IPS DF 4.7 (cell line): ENCODE results near the gene IL1RL2.

ENCODE experiments used
- DNase-seq: peaks from one replicate; pipeline ENCODE4 v3.0.0-alpha.2; 2013; ENCODE audit warnings: low spot score; ENCODE audit errors: extremely low read depth

IL1RL2 gene

DNA sequence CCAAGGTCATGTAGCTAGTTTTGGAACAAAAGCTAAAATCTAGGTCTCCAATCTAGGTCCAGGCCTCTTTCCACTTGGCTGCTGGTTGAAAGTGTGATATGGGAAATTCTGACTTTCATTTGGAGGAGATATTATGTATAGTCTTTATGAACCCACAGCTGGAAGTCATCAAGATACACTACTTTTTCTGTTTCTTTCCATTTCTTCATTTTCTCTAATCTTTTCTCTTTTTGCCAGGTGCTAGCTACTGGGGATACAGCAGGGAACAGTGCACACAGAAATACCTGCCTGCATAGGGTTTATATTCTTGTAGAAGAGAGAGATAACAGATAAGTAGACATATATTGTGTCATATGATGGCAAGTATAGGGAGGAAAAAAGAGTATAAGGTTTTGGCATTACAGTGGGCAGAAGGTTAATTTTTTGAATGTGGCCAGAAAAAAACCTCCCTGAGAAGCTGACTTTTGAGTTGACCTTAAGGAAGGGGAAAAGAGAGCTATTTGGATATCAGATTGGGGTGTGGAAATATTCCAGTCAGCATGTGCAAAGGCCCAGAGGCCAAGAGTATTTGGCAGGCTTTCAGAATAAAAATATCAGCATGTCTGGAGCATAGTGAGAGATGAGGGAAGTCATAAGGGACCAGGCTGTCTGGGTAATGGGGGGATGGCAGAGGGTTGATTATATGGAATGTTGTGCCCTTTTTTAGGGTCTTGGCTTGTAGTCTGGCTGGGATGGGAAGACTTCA, 28.6 kb upstream of the IL1RL2 start:
- no peak for DNase-seq

DNA sequence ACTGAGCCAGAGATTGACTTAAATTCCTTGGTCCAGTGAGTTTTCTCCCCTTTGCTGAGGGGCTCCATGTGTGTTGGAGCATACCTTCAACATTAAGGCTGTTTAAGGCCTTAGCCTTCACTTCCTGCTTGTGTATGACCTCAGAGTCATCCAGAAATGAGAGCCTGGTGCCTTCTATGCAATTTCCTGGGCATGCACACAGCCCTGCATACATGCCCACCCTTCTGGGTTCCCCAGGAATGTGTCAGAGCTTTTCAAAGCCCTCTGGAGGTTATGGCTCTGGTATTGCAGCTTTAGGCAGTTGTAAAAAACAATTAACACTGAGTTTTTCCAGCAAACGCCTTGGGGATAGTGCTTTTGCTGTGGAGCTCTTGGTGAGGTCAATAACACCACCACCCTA, 27.5 kb upstream of the IL1RL2 start:
- no peak for DNase-seq

DNA sequence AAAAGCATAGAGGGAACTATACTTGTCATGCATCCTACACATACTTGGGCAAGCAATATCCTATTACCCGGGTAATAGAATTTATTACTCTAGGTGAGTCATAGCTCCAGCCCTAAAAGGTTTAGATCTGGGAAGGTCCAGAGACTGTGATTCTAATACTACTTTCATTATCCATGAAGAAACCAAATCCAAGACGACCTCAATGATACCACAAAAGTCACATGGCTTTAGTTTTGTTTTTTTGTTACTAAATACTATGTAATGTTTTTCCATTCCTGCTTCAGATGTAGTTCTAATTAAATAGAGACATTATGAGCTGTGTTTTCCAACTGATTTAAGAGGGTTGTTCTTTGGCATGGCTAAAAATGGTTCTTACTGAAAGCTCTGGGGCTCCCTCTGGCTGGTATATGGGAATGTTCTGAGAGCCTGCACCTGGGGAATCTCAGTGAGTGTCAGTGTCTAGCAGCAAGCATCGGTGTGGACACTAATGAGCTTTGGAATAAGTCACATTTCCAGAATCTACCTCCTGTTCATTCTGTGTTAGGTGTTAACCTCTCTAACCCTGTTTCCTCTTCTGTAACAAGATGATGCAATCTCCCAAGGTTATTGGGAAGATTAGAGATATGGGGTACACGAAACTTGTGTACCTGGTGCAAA, 20.5 kb upstream of the IL1RL2 start:
- DNase-seq, result no peak

DNA sequence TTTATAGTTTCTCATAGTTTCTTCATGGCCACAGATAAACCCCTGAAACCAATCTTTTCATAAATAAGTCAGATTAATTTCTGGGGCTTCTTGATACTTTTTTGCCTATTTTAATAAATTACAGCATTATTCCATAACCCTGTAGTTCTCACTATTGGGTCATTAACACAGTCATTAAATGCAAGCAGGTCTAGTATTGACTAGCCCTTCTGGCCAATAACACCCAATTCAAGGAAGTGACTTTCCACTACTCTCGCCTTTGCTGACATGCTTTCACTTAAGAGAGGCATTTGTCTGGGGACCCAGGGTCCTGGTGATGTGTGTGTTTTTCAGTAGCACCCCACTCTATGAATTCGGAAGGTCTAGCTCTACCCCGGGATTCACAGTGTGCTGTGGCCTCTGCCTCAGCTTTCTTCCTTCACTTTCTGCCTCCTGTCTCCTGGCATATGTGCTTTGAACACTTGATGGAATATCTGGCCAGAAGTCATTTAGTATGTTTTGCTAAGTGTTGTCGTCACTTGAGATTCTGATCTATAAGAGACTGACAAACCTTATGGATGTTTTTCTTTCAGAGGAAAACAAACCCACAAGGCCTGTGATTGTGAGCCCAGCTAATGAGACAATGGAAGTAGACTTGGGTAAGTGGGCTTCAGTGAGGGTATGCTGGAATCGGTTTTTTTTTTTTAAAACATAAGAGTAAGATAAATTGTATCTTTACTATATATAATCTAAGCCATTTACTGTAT, 18.6 kb upstream of the IL1RL2 start:
- no peak for DNase-seq

DNA sequence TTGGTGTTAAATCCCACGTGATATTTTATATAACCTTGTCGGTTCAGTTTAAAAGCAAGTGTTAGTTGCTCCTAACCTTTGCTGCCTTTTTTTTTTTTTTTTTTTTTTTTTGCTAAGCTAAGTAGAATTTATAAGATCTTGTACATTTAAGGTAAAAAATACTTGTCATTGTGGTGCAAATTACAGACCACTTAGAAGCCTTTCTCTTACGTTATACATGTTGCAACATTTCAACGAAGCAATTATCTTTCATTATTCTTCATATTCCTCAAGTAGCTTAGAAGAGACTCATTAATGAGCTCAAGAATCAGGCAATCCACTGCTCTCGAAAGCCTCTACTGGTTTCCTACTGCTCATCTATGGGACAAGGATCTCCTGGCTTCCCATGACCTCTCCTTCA, 14.9 kb upstream of the IL1RL2 start:
- DNase-seq, result no peak

DNA sequence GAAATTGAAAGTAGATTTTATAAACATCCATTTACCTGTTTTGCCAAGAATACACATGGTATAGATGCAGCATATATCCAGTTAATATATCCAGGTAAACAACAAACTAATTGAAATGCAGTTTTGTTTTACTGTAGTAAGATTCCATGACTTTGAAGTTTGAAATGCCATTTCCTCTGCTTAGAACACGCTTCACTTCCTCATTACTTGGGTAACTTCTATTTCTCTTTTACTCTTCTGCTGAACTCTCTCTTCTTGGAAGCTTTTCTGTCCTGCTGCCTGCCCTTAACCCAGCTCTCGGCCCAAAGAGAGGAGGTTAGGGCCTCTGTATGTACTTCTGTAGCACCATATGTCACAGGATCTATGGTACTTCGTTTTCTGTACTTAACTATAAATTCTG, 14.1 kb upstream of the IL1RL2 start:
- DNase-seq, result no peak

DNA sequence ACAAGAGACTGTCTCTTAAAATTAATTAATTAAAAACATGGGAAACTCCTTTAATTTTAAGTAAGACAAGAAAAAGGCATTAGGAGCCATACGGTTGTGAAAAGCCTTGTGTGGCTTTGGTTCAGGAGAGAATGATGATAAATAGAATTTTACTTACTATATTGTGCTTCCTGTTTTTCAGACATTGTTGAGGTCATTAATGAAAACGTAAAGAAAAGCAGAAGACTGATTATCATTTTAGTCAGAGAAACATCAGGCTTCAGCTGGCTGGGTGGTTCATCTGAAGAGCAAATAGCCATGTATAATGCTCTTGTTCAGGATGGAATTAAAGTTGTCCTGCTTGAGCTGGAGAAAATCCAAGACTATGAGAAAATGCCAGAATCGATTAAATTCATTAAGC, 10.7 kb upstream of the IL1RL2 start:
- no peak for DNase-seq

DNA sequence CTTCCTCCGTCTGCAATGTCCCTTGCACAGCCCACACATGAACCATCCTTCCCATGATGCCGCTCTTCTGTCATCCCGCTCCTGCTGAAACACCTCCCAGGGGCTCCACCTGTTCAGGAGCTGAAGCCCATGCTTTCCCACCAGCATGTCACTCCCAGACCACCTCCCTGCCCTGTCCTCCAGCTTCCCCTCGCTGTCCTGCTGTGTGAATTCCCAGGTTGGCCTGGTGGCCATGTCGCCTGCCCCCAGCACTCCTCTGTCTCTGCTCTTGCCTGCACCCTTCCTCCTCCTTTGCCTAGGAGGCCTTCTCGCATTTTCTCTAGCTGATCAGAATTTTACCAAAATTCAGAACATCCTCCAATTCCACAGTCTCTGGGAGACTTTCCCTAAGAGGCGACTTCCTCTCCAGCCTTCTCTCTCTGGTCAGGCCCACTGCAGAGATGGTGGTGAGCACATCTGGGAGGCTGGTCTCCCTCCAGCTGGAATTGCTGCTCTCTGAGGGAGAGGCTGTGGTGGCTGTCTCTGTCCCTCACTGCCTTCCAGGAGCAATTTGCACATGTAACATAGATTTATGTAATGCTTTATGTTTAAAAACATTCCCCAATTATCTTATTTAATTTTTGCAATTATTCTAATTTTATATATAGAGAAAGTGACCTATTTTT, 8.9 kb upstream of the IL1RL2 start:
- DNase-seq, result no peak

DNA sequence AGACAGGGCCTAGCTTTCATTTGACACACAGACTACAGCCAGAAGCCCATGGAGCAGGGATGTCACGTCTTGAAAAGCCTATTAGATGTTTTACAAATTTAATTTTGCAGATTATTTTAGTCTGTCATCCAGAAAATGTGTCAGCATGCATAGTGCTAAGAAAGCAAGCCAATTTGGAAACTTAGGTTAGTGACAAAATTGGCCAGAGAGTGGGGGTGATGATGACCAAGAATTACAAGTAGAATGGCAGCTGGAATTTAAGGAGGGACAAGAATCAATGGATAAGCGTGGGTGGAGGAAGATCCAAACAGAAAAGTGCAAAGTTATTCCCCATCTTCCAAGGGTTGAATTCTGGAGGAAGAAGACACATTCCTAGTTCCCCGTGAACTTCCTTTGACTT, 7.8 kb upstream of the IL1RL2 start:
- no peak for DNase-seq

DNA sequence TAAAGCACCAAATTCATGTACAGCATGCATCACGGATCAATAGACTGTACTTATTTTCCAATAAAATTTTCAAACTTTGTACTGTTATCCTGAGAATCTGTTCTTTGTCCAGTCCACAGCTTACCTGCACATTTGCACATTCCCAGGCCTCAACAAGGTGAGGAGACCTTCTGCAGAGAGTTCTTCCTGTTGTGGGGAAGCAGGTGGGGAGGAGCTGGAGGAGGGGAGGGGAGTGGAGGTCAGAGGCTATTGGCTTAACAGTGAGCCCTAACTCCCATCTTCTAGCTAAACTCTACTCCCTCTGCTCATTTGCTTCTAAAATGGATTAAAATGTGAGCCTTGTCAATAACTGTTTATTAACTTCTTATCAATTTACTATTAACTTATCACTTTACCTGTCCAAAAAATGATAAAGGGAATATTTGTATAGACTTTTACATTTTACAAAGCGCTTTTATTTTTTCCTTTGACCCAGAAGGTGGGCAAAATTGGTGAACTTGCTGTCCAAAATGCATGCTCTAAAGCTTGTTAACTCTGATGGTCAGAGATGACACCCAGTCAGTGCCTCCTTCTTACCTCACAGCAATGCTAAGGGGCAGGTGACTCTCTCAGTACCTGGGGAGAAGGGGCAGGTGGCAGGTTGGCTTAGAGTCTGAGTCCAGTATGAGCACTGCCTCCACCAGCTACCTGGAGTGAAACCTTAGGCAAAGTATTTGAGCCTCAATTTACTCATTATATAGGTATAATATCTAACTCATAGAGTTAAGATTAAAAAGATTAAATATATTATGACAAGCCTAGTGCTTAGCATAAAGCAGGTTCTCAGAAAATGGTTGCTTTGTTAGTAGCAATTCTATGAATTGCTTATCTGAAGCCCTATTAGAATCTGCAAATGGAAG, 6.8 kb upstream of the IL1RL2 start:
- DNase-seq, result no peak

DNA sequence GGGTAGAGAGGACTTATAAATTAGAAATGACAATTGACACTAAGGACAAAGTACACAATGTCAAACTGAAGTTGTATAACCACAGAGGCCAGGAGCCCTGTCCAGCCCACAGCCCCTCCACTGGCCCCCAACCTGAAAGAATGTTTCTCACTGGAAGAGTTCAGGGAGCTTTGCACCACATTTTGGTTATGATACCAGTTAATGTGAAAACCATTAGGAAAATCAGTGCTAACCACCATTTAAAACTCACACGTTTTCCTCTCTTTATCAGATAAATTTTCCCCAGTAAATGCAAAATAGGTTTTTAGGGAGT, 6.2 kb upstream of the IL1RL2 start:
- no peak for DNase-seq

DNA sequence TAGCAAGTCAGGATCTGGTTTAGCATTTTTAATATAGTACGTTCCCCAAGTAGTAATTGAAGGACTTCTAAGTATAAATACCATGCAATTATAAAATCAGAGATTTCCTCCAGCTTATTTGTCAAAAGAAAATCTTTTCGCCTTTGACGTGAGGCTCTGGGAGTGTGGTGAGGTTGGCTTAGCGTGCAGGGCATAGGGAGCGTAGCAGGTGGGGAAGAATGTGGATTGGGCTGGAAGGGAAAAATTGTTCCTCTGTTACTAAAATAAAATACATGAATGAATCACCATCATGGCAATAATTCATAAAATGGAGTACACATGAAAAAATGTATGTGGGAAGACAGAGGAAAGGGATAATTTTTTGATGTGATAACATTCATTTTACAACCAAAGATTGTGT, 5.4 kb upstream of the IL1RL2 start:
- DNase-seq, result no peak

DNA sequence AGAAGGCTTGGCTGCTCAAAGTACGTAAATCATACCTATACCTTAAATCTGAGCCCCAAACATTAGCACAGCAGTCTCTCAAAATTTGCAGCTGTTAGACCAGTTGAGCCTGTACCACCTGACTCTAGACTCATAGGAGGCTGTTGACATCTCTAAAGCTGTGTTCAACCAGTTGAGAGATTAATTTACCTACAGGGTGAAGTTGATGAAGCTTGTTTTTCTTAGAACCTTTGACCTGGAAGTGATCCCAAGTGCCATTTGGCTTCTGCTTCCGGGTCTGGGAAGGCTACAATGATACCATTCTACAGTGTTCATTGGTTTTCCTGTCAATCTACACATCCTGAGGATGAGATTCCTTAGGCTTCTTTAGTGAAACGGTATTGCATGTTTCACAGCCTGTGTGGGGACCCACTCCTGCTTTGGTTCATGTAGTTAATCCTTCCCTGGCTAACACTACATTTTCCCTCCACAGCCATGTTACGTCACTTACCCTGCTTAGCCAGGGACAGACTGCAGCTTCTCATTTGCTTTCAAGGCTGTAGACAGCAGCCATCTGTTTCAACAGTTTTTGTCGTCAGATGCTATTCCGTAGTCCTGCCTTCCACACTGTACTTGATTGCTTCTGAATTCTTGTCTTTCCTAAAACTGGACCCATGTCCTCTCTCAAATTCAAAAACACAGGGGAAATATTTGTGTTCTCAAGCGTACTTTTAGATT, 4.7 kb upstream of the IL1RL2 start:
- DNase-seq, result no peak

DNA sequence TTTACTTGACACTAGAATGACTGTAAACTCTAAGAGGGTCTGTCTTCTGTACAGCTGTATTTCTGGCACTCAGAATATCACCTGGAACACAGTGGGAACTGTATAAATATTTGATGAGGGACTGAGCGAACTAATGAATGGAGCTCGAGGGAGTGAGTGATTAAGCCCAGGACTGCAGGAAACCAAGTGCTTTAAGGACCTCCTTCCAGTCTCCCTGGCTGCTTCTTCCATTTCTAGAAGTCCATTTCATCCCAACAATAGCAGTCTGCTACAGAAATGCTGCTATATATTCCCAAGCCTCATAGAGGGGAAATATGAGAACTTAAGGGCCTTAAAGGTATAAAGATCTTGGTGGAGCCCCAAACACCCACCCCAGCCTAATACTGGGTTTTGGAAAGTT, 2.8 kb upstream of the IL1RL2 start:
- DNase-seq, result no peak

DNA sequence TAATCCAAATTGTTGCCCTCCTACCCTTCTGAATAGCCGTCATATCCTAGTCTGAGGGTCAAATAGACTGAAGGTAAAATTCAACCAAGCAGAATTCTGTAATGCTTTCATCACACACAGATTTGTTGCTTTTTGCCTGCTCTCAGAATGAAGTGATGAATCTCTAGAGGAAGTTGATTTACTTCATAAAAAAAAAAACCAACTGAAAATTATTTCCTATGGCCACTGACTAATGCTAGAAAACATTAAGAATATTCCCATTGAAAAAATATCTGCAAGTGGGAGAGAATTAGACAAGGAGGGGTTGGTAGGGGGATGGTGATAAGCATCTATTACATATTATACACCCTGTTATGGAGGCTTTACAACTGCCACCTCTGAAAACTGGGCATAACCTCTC, 2.3 kb upstream of the IL1RL2 start:
- DNase-seq, result no peak

DNA sequence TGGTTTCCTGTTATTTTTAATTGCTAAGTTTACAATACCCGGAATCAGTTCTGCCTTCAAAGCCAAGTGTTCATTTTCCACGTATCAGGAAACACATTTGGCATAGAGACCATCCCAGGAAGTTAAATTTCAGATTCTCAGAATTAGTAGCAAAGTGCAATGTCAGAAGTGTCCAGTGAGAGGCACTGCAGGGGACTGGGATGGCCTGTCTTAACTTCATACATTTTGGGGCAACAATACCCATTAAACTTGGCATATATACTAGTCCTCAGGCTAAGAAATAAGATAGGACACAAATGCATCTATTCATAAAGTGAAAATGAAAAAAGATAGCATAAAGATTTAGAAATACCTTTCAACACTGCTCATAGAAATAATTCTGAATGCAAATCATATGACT, 1.5 kb upstream of the IL1RL2 start:
- no peak for DNase-seq

DNA sequence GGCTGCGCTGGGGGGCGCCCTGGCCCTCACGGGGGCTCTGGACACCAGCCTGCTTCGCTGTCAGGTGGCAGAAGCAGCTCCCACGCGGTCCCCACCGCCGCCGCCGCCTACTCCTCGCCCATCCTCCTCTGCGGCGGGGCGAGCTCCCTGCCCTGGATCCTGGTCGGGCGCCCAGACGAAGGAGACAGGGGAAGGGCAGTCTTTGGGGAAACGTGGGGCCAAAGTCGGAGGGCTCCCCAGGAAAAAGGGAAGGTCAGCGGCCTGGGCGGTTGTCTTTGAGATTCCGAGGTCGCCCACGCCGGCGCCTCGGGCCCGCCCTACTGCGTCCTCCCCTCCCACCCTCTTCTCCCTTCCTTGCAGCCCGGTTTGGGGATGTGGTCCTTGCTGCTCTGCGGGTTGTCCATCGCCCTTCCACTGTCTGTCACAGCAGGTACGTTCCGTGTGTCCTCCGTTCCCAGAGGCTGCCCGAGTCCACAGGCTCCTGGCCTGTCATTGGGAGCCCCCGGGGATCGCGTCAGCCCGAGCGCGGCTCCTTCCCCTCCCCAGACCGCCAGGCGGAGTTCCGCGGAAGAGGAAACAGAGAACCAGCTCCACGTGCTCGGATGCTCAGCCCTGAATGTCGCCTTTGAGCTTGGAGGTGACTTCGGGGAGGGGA, 800 bp downstream of the IL1RL2 start:
- no peak for DNase-seq

DNA sequence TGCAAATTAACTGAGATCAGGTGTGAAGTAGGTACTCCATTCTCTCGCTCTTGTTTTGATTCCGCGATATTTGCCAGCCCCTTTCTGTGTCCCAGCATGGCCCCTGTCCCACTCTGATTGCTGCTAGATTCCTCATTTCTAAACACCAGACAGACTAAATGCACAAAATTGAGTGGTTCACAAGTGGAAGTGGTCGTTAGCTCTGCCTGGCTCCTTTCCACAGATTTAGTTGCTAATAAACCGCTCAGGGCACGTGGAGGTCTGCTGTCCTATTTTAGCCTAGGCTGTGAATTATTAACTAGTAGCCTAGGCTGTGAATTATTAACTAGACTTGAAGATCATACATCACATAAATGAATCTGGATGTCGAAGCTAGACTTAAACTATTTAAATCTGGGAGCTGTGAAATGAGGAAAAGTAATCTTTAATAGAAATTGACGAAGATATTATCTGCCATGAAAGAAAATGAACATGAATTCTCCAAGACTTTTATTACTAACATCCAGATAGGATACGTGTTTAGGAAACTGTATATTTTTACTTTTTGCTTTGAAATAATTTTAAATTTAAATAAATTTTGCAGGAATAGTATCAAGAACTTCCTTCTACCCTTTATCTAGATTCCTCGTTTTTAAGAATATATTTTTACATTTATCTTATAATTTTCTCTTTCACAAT, 3.7 kb downstream of the IL1RL2 start:
- DNase-seq, result no peak

DNA sequence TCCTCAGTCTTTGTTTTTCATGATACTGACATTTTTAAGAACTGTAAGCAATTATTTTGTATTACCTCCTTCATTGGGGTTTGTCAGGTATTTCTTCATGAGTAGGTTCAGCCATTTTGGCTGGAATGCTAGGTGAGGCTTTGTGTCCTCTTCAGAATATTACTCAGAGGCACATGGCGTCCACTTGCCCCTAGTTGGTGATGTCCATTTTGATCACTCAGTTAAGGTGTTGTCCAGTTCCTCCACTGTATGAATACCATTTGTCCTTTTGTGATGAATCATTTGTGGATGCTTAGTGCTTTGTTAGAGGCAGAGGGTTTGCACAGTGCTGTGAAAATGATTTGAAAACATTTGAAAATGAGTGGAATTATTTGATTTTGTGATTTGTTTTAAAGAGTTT, 4.7 kb downstream of the IL1RL2 start:
- no peak for DNase-seq

DNA sequence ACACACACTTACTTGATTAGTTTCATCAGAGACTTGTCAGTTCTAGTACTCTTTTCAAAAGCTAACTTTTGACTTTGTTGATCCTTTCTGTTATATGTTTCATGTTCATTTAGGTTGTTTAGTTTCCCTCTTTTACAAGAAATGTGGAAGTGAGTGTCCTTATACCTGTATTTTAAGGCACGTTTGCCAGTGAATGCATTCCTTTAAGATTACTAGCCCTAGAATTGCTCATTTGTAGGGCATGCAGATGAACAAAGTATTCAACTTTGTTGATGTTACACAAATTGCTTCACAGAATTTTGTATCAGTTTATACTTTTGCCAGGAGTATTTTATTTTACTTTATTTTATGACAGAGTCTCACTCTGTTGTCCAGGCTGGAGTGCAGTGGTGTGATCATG, 6.3 kb downstream of the IL1RL2 start:
- no peak for DNase-seq
